Large intestine (tissue), 1 donor: ENCODE results near the gene ARHGEF18. TPM values are rescaled to one million over a fixed set of nuclear protein-coding genes. Genes with fewer than 3 reads are reported as not detected.

Experiments
- polyA plus RNA-seq: library from polyadenylated mRNA; unstranded; fragments of 120-200 nt; gene quantifications from one replicate; pipeline ENCODE4 v1.2.1, GENCODE V29; 2013

The ARHGEF18 gene
- polyA plus RNA-seq, 1 donor: 27.8 TPM

Other genes starting within 250 kb of the ARHGEF18 start
- 27.7 TPM for gene INSR, start 54.5 kb upstream of the ARHGEF18 start, polyA plus RNA-seq
- 7.9 TPM for gene PEX11G, start 140.1 kb downstream of the ARHGEF18 start, polyA plus RNA-seq
- 68.0 TPM for gene ZNF358, start 167.2 kb downstream of the ARHGEF18 start, polyA plus RNA-seq
- 18.1 TPM for gene MCOLN1, start 173.7 kb downstream of the ARHGEF18 start, polyA plus RNA-seq
- gene PNPLA6, start 186.8 kb downstream of the ARHGEF18 start, polyA plus RNA-seq: 45.4 TPM
- gene CAMSAP3, start 246.9 kb downstream of the ARHGEF18 start, polyA plus RNA-seq: 73.9 TPM